GM21367 (cell line): ENCODE data around the gene PNPLA7.
"Not testable (repeated sequence)": the region's sequence is repeated elsewhere in the genome, so short reads cannot be mapped to it uniquely, and the experiment has no call there.

Experiments
- ATAC-seq: cut with Tn5 transposase; IDR thresholded peaks from one replicate; pipeline ENCODE4 v1.9.1; 2021; ENCODE audit not compliant: unreplicated experiment

The PNPLA7 gene

GRCh38 chr9:137482094-137482781 lies 68.0 kb downstream of the PNPLA7 start:
- no peak for ATAC-seq

- ATAC-seq = no peak
Measured at GRCh38 chr9:137480686-137481683, 69.2 kb downstream of the PNPLA7 start.

GRCh38 chr9:137479892-137480685 lies 70.1 kb downstream of the PNPLA7 start:
- ATAC-seq = no peak

- ATAC-seq = no peak
Measured at GRCh38 chr9:137478962-137479861, 71.0 kb downstream of the PNPLA7 start.

GRCh38 chr9:137478613-137478961 lies 71.6 kb downstream of the PNPLA7 start:
- no peak for ATAC-seq

- no peak for ATAC-seq
Measured at GRCh38 chr9:137477778-137478612, 72.2 kb downstream of the PNPLA7 start.

- ATAC-seq = no peak
Measured at GRCh38 chr9:137476856-137477255, 73.3 kb downstream of the PNPLA7 start.

GRCh38 chr9:137475666-137476065 lies 74.5 kb downstream of the PNPLA7 start:
- no peak for ATAC-seq

GRCh38 chr9:137474271-137474670 lies 75.9 kb downstream of the PNPLA7 start:
- ATAC-seq = no peak

- ATAC-seq = no peak
Measured at GRCh38 chr9:137470785-137471184, 79.4 kb downstream of the PNPLA7 start.

GRCh38 chr9:137467896-137468295 lies 82.3 kb downstream of the PNPLA7 start:
- ATAC-seq = no peak

GRCh38 chr9:137467161-137467581 lies 83.0 kb downstream of the PNPLA7 start:
- ATAC-seq = no peak

- not testable (repeated sequence) for ATAC-seq
Measured at GRCh38 chr9:137466389-137467085, 83.7 kb downstream of the PNPLA7 start.

- no peak for ATAC-seq
Measured at GRCh38 chr9:137465720-137466388, 84.3 kb downstream of the PNPLA7 start.

GRCh38 chr9:137465000-137465719 lies 85.0 kb downstream of the PNPLA7 start:
- ATAC-seq = no peak

- no peak for ATAC-seq
Measured at GRCh38 chr9:137464291-137464999, 85.8 kb downstream of the PNPLA7 start.

GRCh38 chr9:137463931-137464290 lies 86.3 kb downstream of the PNPLA7 start:
- ATAC-seq = no peak
